DMS 273 treated with DMSO at 0.1 percent for 48 hours (cell line): ENCODE measurements around the gene PRKAR1B.
"Not testable (repeated sequence)": the region's sequence is repeated elsewhere in the genome, so short reads cannot be mapped to it uniquely, and the experiment has no call there.

Experiments used
- DNase-seq: peaks from one replicate; lab custom pipeline; 2025; lab: John Stamatoyannopoulos, UW

Gene PRKAR1B

DNA sequence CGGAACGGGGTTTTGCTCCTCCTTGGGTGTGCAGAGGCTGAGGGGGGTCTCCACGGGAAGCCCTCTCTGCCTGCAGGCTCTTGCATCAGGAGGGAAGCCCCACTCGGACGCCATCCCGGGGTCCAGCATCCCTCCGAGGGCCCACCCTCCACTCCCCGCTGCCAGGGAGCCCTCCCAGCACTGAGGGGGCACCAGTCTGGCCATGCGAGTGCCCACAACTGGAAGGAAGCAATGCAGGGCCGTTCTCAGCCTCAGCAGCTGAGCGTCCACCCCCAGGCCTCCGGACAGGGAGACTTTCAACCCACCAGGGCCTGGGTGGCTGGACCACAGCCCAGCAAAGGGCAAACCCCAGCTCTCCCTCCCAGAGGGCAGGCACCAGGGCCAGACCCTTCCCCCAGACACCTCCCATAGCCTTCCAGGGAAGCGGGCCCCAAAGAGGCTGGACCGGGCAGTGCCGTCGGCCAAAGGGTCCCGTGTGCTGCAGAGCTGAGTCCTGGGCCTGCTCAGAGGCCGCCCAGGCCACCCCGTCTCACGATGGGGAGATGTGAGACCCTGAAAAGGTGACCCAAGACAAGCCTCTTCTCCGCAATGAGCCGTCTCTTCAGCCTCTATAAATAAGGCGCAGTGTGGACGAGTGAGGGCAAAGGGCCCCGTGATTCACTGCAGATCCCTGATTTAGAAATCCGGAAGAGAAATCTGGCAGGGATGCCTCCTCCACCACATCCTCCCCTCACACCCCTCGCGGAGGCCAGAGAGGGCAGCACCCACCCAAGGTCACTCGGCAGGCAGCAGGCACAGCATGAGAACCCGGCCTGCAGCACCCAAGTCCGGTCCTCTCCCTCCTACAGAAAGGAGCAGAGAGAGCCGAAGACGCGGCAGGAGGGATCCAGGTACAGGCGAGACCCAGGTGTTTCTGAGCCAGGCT is 82.4 kb downstream of the PRKAR1B start:
- DNase-seq: no peak

DNA sequence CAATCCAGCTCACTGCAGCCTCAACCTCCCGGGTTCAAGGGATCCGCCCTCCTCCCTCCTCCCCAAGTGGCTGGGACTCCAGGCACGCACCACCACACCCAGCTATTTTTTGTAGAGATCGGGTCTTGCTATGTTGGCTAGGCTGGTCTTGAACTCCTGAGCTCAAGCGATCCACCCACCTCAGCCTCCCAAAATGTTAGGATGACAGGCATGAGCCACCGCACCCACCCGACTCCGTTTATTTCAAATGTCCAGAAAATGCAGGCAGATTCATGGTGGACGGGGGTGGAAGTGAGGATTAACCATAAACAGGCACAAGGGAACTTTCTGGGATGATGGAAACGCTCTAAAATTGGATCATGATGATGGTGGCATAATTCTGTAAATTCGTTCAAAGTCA is 85.1 kb downstream of the PRKAR1B start:
- no peak for DNase-seq

DNA sequence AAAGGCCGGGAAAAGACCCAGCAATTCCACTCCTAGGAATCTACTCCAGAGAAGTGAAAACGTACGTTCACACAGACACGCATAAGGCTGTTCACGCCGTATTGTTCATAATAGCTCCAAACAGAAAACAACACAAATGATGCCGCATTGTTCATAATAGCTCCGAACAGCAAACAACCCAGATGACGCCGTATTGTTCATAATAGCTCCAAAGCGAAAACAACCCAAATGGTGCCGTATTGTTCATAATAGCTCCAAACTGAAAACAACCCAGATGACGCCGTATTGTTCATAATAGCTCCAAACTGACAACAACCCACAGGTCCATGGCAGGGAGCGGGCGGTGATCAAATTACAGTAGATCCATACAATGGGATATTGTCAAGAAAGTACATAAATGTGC is 85.8 kb downstream of the PRKAR1B start:
- peak; percentile 95 for DNase-seq

DNA sequence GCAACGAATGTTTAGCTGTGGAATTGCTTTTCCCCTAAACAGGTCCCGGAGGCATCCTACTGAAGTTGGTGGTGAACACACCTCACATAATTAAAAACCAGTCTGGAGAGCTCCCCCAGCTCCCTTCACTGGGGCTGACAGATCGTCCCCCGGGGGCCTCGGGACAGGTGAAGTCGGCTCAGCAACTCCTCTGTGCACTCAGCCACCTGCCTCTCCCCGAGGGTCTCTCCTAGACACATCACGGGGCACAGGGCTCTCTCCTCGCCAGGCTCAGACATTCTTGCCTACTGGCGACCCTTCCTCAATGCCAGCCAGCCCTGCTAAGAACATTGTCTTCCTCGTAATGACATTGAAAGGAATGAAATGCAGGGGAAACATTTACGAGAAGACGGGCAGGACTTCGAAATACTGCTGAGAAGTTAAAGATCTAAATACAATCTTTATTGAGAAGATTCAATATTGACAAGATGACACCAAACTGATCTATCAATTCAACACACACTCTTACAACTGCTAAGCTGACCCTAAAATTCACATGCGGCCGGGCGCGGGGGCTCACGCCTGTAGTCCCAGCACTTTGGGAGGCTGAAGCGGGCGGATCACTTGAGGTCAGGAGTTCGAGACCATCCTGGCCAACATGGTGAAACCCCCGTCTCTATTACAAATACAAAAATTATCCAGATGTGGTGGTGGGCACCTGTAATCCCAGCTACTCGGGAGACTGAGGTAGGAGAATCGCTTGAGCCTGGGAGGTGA is 88.6 kb downstream of the PRKAR1B start:
- DNase-seq: no peak

DNA sequence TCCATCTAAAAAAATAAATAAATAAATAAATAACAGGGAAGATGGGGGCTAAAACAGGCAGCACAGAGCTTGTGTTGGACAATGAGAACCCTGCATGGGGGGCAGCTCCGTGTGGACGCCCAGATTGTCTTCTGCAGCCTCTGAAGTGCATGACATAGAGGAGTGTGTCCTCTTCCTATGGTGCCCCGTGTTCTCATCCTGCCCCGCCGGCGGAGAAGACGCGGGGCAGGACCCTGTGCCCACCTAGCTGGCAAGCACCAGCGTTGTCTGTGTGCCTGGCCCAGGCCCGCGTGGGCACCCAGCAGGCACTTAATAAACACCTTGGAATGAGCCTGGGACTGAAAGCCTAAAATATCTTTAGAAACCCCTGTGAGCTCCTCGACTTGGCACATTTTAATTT is 89.3 kb downstream of the PRKAR1B start:
- no peak for DNase-seq

DNA sequence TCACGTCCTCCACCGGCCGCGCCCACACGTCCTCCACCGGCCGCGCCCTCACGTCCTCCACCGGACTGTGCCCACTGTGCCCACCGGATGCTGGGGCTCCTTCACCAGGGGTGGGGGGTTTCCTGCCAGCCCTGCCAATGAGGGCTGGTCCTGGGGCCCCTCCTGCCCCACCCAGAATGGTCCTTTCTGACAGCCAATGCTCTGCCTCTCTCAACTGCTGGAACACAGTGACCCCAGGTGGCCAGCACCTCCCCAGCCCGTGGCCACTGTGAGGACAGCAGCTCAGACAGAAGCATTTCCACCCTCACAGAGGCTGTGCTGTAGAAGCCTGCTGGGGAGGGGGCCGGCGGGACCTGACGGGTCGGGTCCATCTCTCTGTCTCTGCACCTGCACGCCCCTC is 90.7 kb downstream of the PRKAR1B start:
- no peak for DNase-seq

DNA sequence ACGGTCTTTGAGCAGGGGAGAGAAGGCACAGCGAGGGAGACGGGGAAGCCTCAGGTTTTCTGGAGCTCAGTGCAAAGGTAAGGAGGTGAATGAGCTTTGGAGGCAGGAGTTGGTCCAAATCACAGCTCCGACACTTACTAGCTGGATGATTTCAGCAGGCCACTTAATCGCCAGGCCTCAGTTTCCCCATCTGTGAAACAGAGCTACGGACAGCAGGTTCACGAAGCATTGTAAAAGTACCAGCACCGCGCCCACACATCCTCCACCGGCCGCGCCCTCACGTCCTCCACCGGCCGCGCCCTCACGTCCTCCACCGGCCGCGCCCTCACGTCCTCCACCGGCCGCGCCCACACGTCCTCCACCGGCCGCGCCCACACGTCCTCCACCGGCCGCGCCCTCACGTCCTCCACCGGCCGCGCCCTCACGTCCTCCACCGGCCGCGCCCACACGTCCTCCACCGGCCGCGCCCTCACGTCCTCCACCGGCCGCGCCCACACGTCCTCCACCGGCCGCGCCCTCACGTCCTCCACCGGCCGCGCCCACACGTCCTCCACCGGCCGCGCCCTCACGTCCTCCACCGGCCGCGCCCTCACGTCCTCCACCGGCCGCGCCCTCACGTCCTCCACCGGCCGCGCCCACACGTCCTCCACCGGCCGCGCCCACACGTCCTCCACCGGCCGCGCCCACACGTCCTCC is 91.2 kb downstream of the PRKAR1B start:
- not testable (repeated sequence) for DNase-seq

DNA sequence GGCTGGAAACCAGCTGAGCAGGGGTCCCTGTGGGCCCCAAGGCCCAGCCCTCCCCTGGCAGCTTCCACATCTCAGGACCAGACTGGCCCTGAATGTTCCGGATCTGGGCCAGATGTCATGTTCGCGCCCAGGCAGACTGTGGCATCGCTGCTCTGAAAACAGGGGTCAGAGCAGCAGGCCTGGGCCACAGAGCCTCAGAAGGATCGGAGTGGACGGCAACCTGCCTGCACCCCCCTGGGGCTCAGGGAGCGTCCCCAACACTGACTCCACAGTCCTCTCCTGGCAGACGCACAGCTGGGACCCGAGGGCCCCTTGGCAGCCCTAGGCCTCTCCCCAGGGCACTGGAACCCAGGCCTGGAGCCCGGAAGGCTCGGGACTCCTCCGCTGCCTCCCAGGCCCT is 91.9 kb downstream of the PRKAR1B start:
- no peak for DNase-seq

DNA sequence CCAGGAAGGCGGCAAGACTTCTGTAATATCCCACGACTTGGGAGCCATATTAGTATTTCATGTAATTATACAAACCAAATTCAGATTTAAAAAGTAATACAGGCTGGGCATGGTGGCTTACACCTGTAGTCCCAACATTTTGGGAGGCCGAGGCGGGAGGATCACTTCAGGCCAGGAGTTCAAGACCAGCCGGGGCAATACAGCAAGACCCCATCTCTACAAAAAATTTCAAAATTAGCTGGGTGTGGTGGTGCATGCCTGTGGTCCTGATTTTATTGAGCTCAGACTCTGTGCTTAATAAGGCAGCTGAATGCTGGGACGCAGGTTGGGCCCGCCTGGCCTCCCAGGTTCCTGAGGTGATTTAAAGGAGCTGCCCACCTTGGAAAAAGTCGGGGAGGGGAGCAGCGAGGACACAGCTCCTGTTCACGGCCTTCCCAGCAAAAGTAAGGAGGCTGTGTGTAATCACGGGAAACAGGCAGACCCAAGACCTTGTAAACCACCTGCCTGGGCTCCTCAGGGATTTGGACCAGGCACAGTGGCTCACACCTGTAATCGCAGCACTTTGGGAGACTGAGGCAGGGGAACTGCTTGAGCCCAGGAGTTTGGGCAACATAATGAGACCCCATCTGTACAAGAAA is 93.6 kb downstream of the PRKAR1B start:
- no peak for DNase-seq

DNA sequence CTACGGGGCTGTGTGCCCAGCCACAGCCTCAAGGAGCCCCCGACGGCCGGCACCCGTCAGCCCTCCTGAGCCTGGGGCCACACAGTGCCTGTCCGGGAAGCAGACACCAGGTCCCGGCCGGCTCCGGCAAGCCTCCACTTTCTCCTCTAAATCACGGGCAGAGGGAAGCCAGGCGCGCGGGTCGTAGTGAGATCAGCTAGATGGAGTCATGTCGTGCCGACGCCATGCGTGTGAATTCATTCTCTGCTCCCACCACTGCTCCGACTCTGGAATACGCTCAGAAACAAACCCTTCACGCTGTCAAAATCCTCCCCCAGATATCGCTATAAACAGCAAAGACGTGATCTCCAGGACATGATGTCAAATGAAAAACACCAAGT is 94.3 kb downstream of the PRKAR1B start:
- DNase-seq: no peak

DNA sequence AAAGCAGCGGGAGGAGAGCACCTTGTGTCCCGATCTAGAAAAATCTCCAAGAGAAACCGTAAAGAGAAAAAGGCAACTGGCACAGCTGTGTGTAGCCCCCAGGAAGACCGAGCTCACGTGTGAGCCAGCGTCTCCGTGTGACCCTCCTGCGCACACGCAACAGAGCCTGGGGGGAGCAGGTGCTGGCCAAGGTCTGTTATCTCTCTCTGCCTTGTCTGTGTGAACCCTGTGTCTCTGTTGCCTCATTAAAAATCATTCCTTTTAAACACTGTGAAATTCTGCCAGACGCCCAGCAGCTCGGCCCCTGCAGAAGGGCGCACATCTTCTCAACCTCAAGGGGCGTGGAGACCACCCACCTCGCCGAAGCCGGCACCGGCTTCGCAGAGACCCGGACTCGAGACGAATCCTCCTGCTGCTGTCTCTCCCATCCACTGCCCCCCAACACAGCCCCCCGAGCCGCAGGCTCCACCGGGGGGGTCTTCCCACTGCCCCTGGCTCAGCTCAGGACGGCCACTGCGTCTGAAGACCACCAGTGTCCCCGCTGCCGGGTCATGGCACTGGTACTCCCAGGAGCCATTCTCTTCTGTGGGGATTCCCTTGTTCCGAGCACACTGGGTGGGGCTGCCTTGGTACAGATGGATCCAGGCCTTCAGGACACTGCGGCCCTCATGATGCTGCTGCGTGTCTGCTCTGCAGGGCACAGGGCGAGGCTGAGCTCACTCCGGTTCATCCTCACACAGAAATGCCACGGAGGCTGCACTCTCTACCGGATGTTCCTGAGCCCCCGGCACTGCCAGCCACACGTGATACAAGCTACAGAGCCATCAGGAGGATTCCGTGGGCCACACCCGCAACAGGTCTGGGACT is 94.9 kb downstream of the PRKAR1B start:
- DNase-seq: no peak

DNA sequence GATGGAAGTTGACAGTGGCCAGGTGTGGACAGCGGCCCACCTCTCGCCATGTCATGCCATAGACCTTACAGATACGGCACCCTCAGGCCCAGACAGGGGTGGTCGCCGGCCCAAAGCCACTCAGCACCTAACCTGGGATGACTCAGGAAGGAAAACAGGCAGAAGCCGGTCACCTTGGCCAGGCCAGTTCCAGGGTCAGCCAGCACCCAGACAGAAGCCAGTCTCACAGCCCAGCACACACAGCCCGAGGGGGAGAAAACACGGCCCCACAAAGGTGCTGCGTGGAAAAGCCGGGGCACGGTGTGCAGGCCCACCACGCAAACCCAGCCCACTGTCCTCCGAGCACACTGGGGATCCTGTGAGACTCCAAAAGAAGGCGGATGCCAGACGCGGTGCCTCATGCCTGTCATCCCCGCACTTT is 95.8 kb downstream of the PRKAR1B start:
- no peak for DNase-seq

DNA sequence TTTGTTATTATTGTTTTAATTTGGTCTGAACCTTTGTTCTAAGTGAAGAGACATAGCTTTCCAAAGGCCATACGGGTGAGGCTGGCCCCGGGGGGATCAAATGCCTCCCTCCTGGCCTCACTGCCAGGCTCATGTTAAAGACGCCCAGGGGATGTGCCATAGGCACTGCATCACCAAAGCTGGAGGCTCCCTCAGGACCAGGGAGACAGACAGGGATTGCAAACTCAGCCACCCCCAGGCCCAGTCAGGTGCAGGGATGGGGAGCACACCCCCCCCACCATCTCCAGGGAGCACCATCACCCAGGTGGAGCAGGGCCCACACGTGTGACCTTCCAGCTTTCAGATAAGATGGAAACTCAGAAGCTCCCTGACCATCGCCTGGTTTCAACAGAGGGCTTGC is 96.5 kb downstream of the PRKAR1B start:
- DNase-seq: no peak

DNA sequence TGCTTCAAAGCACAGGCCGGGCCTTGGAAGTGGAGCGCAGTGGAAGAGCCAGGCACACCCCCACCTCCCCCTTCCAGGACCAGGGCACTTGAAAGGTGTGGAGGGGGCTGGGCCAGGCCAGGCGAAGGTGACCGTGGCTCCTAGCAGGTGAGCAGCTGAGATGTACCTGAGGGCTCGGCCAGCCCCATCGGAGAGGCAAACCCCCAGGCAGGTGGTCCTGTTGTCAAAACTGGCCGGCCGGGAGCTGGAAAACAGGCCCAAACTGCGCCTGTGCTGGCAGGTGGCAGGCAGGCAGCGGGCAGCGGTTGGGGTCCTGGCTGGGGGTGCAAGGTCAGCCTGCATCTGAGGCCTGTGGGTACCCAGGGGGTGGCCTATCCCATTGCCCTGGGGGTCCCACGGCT is 97.0 kb downstream of the PRKAR1B start:
- DNase-seq: no peak

DNA sequence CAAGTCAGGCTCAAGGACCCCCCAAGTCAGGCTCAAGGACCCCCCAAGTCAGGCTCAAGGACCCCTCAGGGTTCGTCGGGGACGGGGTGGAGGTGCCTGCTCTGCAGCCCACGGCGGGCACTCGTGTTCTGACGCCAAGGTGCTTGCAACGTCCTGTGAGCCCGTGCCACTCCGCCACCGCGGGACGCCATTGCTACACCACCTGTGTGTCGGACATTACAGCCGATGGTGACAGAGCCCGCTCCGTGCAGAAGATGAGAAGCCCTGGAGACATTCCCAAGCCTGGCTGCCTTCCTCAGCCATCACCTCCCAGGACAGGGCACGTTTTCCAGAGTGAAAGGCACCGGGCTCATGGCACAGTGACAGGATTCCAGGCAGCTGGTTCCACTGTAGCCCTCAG is 98.3 kb downstream of the PRKAR1B start:
- no peak for DNase-seq

DNA sequence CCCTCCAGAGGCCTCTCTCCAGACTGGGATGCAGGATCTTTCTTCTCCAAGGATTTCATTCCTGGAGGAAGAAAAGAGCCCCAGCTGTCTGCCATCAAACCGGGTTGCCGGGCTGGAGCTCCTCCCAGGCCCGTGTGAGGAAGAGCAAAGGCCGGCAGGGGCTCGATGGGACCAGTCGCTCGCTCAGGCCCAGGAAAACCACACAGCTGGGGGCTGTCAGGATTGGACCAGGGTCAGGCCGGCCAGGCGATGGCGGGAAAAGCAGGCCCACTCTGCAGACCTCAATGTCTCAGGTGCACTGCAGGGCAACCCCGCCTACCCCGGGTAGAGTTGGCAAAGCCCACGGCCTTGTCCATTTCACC is 98.7 kb downstream of the PRKAR1B start:
- DNase-seq: no peak

DNA sequence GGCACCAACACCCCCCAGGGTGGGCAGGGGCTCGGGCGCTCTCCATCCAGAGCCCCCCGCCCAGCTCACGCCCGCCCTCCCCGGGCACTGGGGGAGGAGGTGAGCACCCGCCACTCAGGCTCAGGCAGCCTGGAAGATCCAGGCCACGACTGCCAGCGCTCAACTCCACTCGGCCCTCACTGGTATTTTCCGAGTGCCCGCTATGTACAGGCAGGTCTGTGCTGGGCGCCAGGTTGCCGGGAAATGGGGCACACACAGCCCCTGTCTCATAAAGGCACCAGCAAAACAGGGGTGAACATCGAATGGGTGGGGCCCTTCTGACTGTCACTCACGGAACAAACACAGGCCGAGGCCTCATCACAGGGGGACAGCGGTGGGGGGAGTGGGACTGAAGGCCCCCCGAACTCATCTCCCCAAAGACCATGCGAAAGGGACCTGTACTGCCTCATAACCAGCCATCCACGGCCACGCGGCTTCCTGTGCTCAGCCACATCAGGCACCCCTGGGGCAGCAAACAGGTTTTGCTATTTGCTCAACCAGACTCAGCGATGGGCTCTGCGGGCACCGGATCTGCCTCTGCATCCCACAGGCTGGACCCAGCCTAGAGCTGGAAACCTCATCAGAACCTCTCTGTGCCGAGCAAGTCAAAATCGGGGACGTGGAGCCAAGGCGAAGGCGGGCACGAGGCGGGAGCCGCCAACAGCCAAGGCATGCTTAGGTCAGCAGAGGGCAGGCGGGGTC is 99.2 kb downstream of the PRKAR1B start:
- DNase-seq: no peak

DNA sequence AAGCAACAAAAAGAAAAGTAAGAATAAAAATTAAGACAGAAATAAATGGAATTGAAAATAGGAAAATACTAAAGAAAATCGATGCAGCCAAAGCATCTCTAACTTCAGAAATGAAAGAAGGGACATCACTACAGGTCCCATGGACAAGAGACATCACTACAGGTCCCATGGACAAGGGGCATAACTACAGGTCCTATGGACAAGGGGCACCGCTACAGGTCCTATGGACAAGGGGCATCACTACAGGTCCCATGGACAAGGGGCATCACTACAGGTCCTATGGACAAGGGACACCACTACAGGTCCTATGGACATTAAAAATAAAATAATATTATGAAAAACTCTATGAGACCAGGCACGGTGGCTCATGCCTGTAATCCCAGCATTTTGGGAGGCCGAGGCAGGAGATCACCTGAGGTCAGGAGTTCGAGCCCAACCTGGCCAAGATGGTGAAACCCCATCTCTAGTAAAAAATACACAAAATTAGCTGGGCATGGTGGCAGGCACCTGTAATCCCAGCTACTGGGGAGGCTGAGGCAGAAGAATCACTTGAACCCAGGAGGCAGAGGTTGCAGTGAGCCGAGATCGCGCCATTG is 101.6 kb downstream of the PRKAR1B start:
- no peak for DNase-seq

DNA sequence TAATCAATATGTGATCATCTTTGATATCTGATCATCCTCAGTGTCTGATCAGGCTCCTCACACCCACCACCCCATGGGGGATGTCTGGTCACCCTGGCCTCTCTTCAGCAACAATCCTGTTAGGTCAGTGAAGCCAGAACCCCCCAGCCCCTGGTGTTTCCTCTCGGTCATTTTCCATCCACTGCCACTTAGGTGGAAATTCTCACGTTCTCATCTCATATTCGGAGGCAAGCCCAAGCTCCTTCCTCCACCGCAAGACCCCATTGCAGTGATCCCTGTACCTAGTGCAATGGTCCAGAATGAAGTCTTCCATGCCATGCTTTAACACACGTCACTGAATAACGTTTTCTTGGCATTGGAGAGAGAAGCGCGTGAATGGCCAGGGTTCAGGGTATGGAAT is 103.6 kb downstream of the PRKAR1B start:
- DNase-seq: no peak

DNA sequence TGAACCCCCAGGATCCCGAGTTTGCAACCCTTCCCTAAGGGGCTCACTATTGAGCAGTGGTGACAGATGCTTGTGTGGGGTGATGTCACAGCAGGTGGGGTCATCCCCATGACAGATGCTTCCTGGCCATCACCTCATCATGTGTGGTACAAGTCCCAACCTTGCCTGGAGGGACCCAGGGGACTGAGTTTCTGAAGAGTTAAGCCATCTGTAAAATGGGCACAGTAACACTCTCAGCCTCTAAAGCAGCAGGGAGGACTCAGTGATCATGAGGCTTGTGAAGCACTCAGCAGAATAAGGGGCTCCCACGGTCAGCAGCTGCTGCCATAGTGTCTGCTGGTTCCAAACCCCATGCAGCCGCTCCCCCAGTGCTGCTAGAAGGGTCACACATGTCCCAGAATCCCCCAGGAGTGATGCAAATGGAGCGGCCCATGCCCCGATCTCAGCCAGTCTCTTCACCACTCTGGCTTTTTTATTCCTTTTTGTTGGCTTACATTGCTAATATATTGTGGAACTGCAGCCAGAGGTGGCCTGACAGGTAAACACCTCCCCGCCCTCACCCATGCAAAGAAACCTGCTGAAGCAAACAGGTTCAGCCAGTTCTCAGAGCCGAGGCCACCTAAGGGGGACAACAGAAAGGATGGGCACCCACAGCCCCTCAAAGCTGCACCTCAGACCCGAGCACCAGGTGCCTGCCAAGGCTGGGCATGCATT is 105.4 kb downstream of the PRKAR1B start:
- DNase-seq: no peak
